ENCODE data around the gene PTCSC3.

DNA sequence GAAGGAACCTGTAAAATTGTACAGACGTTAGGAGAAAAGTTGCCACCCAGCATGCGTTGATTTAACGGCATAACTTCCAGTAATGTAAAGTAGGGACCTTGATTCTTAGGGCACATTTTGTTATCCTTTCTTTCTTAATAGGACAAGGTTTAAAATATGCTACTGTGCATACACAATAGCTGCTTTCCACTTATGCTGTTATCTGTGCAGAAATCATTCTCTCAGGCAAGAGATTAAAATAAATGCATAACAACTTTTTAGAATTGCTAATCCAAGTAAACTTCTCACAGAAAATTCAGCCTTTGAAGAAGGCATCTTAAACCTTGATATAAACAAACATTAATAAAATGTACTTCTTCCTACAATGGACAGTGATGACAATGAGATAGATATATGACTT lies 16.0 kb upstream of the PTCSC3 start:
- TF ChIP-seq, protein P1, sequence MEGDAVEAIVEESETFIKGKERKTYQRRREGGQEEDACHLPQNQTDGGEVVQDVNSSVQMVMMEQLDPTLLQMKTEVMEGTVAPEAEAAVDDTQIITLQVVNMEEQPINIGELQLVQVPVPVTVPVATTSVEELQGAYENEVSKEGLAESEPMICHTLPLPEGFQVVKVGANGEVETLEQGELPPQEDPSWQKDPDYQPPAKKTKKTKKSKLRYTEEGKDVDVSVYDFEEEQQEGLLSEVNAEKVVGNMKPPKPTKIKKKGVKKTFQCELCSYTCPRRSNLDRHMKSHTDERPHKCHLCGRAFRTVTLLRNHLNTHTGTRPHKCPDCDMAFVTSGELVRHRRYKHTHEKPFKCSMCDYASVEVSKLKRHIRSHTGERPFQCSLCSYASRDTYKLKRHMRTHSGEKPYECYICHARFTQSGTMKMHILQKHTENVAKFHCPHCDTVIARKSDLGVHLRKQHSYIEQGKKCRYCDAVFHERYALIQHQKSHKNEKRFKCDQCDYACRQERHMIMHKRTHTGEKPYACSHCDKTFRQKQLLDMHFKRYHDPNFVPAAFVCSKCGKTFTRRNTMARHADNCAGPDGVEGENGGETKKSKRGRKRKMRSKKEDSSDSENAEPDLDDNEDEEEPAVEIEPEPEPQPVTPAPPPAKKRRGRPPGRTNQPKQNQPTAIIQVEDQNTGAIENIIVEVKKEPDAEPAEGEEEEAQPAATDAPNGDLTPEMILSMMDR (IDR thresholded peaks at IDR 0.05), result no peak
- TF ChIP-seq POLR2A (IDR thresholded peaks at IDR 0.05), result no peak

Data from Peyer's patch (tissue), 4 donors.